GM10847 (cell line): ENCODE measurements around the gene PAFAH2.

Source experiments
- POLR2A ChIP-seq: IDR thresholded peaks from 2 replicates; pipeline ENCODE4 v1.6.1; 2011; ENCODE audit not compliant: insufficient read length; ENCODE audit errors: extremely low read depth

Gene PAFAH2

DNA sequence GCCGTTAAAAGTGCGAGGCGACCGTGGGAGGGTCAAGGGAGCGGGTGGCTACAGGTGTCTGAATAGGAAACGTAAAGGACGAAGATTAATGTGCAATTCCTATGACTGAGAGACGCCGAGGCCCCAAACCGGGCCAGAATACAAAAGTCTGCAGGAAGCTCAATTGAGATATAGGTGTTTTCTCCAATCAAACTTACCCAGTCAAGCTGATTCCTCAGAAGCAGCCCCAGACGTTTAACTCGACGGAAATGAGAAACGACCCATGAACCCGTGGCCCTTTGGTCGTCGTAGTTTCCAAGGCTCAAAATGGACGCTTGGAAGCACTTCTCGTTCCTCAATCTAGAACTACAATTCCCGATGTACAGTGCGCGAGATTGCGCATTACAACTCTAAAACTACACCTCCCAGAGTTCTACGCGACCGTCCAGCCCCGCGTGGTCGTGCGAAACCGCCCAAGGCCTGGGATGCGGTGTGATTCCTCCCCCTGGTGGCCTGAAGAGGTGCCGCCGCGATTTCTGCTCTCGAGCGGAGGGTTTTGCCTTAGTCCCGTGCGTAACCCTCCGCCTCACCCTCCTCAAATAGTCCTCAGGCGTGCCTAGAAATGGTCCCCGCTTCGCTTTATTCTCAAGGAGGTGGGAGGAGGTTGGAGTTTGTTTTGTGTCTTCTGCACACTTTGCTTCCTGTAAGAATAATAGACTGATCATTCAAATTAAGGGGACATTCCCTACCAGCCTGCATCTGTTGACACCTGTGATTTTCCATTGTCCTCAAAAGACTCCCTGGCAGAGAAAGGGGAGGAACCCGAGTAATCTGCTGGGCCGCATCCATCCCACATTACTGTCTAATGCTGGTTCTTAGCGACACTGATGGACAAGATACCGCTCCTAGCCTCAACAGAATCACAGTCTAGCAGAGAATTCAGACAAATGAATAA is at the start of gene PAFAH2:
Gene PAFAH2, minus strand, starts transcription at position 236 of the 934 bp plus-strand sequence. CDS start 7,247 bp downstream, outside the sequence.
- TF ChIP-seq POLR2A = no peak

DNA sequence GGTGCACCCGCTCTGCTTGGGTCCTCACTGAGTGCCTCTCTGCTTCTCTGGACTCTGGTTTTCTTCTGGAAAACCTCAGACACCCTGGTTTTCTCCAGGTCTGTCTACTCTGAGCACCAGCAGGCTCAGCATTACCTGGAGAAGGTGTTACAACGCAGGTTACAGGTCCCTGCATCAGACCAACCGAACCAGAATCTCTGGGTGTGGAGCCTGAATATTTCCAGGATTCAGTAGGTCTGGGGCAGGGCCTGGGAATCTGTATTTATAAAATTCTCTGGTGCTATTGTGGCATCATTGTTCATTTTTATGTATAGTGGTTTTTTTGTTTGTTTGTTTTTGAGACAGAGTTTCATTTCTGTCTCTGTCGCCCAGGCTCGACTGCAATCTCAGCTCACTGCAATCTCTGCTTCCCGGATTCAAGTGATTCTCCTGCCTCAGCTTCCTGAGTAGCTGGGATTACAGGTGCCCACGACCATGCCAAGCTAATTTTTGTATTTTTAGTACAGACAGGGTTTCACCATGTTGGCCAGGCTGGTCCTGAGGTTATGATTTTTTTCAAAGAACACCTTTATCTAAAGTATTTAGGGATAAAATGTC is 49.5 kb upstream of the PAFAH2 start:
- no peak for TF ChIP-seq POLR2A

- TF ChIP-seq POLR2A = no peak
These were observed 48.6 kb upstream of the PAFAH2 start for GRCh38 chr1:26046246-26047095.

DNA sequence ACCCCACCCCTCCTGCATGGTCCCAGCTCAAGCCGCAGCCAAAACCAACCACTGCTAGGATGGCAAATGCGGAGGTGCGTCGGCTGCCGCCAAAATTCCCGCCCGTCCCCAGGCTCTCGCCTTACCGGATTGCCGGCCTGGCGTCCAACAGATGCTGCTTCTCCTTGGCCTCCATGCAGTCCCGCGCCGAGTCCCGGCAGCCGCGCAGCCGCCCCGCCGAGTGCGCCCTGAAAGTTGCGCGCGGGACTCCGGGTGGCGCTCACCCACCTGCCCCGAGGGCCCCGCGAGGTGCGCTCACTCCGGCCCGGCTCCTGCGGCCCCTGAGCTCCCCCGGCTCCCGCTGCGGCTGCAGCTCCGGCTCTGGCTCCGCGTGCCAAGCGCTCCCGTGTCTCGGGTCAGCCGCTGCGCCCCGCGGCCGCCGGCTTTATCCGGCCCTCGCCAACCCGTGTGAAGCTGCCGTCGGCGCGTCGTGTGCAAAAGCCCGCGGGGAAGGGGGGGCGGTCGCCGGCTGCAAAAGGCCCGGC is 47.9 kb upstream of the PAFAH2 start, which contains the start of gene SLC30A2:
Gene SLC30A2, minus strand, starts transcription at position 397 of the 524 bp plus-strand sequence. Its CDS starts 222 bp downstream, at position 175.
- no peak for TF ChIP-seq POLR2A

DNA sequence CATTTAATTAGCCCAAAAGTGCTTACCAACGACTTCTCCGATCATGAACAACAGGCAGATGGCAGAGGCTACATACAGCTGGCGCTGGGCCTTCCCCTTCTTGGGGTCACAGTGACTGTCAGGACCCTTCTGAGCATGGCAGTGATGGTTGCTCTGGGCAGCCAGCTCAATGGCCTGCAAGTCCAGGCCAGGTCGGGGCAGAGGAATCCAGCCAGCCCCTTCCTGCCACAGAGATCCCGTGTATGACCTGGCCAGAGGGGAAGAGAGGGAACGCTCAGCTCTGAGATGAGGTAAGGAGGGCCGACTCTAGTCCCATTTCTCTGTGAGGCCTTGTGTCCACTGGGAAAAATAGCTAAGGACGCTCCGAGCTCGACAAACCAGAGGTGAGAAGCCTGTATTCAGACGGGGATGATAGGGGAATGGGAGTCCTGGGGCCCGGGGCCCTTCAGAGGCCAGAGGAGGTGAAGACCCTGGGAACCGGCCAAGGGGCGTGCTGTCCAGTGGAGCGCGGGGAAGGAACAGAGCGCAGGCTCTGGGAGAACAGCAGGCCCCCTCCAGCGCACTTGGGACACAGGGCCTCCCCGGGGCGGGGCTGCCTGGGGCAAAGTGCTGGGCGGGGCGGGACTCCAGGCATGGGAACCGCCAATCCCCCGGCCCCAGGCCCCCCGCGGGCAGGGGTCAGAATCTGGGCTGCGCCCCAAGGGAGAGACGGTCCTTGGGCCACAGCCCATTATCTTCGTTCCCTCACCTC is 47.3 kb upstream of the PAFAH2 start:
- no peak for TF ChIP-seq POLR2A

DNA sequence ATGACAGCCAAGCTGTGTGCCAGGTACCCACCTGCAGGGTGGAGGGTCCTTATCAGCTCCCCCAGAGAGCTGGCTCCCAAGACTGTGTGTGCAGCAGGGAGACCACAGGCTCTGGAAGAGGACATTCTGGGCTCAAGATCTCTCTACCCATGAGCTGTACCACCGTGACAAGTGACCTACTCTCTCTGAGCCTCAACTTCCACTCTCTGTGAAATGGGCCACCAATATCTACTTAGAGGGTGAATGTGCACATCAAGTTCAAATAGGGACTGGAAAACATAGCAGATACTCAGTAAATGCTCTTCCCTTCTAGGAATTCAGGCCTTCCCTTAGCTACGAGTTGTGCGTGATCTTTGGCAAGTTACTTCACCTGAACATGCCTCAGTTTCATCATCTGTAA is 46.6 kb upstream of the PAFAH2 start:
- TF ChIP-seq POLR2A = no peak

- no peak for TF ChIP-seq POLR2A
These were observed 45.9 kb upstream of the PAFAH2 start for GRCh38 chr1:26043765-26044164.

GRCh38 chr1:26041978-26042377 is 44.1 kb upstream of the PAFAH2 start:
- TF ChIP-seq POLR2A = no peak

GRCh38 chr1:26041401-26041800 is 43.5 kb upstream of the PAFAH2 start:
- TF ChIP-seq POLR2A = no peak

DNA sequence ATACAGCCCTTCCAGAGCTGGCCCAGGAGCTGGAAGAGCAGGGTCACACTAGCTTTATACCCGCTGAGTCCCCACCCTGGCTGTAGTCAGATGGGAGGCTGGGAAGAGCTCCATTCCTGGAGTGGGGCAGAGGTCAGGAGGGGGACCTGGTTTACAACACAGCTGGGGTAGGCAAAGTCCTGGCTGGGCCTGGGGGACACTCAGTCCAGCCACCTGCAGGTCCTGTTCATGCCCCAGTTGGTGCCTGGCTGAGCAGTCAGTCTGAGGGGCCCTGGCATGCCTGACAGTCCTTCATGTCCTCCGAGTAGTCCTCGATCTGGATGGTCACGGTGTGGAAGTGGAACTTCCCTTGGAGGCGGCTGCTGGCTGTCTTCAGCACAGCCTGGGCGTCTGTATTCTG is 41.0 kb upstream of the PAFAH2 start:
- no peak for TF ChIP-seq POLR2A

- no peak for TF ChIP-seq POLR2A
These were observed 40.6 kb upstream of the PAFAH2 start for GRCh38 chr1:26038477-26038876.

- TF ChIP-seq POLR2A = no peak
These were observed 40.0 kb upstream of the PAFAH2 start for GRCh38 chr1:26037904-26038303.

DNA sequence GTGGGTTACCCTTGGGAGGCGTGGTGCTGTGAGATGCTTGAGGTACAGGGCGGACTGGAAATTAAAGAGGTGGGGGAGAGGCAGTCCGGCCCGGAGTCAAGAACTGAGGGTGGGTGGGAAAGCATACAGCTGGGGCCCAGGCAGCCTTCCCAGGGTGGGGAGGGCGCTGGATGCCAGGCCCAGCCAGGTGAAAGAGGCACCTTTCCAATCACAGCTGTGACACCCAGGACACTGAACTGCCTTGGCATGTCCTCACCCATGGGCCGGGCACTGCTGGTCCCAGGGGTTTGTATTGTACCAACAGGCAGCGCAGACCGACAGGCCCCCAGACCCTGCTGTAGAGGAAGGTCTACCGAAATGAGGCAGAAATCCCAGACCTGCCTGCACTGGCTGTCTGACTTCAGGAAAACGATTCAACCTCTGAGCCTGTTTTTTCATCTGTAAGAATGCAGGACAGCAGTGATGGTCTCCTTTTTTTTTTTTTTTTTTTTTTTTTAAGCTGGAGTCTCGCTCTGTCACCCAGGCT is 39.0 kb upstream of the PAFAH2 start:
- TF ChIP-seq POLR2A = no peak
